GM23248 (cell line): ENCODE measurements around the gene MEI1. TPM values are rescaled to one million over a fixed set of nuclear protein-coding genes. Genes with fewer than 3 reads are reported as not detected.
A peak's percentile ranks its signal among the peaks of the same experiment; 100 is the strongest.

Source experiments
- DNase-seq: peaks from one replicate; pipeline ENCODE4 v3.0.0-alpha.2; 2015
- H2AFZ ChIP-seq: fragments of 200-600 bp; sonication (generic); 2 replicates; pipeline ENCODE4 v1.6.1; 2016; ENCODE audit warnings: antibody characterized with exemption
- H3F3A ChIP-seq: fragments of 200-600 bp; sonication (generic); 2 replicates; pipeline ENCODE4 v1.6.1; 2016; ENCODE audit warnings: mild to moderate bottlenecking, antibody characterized with exemption, mixed run types; ENCODE audit not compliant: insufficient read depth
- H3K27ac ChIP-seq: fragments of 200-600 bp; sonication (generic); 2 replicates; pipeline ENCODE4 v1.5.1; 2016; ENCODE audit warnings: mild to moderate bottlenecking
- H3K27me3 ChIP-seq: fragments of 200-600 bp; sonication (generic); replicated peaks from 2 replicates; pipeline ENCODE4 v1.6.1; 2016; ENCODE audit warnings: mild to moderate bottlenecking; ENCODE audit not compliant: insufficient read depth
- H3K36me3 ChIP-seq: fragments of 200-600 bp; sonication (generic); 2 replicates; pipeline ENCODE4 v1.6.1; 2016; ENCODE audit warnings: low read depth, mild to moderate bottlenecking
- H3K4me1 ChIP-seq: fragments of 200-600 bp; sonication (generic); 2 replicates; pipeline ENCODE4 v1.6.1; 2016; ENCODE audit warnings: mild to moderate bottlenecking; ENCODE audit not compliant: insufficient read depth
- H3K4me2 ChIP-seq: fragments of 200-600 bp; sonication (generic); one replicate; pipeline ENCODE4 v1.6.1; 2016; ENCODE audit warnings: mild to moderate bottlenecking; ENCODE audit not compliant: unreplicated experiment
- H3K4me3 ChIP-seq: fragments of 200-600 bp; sonication (generic); 2 replicates; pipeline ENCODE4 v1.5.1; 2016; ENCODE audit warnings: mild to moderate bottlenecking
- H3K79me2 ChIP-seq: fragments of 200-600 bp; sonication (generic); 2 replicates; pipeline ENCODE4 v1.6.1; 2016; ENCODE audit warnings: mild to moderate bottlenecking; ENCODE audit not compliant: insufficient read depth
- H3K9ac ChIP-seq: fragments of 200-600 bp; sonication (generic); 2 replicates; pipeline ENCODE4 v1.6.1; 2016; ENCODE audit warnings: mild to moderate bottlenecking
- H3K9me2 ChIP-seq: fragments of 200-600 bp; sonication (generic); 2 replicates; pipeline ENCODE4 v1.6.1; 2016; ENCODE audit warnings: mixed run types, mild to moderate bottlenecking, moderate library complexity; ENCODE audit not compliant: insufficient read depth
- H3K9me3 ChIP-seq: fragments of 200-600 bp; sonication (generic); one replicate; pipeline ENCODE4 v1.6.1; 2017; ENCODE audit warnings: low read depth
- H4K20me1 ChIP-seq: fragments of 200-600 bp; sonication (generic); 2 replicates; pipeline ENCODE4 v1.6.0; 2016; ENCODE audit not compliant: insufficient read depth
- EZH2 ChIP-seq: fragments of 200-600 bp; sonication (generic); IDR thresholded peaks from 2 replicates; pipeline ENCODE4 v1.6.1; 2018; ENCODE audit warnings: antibody characterized with exemption, mild to moderate bottlenecking; ENCODE audit not compliant: insufficient read depth, poor library complexity, severe bottlenecking
- EZH2phosphoT487 ChIP-seq: fragments of 200-600 bp; sonication (generic); IDR thresholded peaks from 2 replicates; pipeline ENCODE4 v1.6.1; 2018; ENCODE audit warnings: antibody characterized with exemption, moderate library complexity, mild to moderate bottlenecking, low read depth; ENCODE audit not compliant: insufficient read depth
- WGBS, 2 experiments: methylation state at CpG; one replicate each; pipeline ENCODE4 v1.1.6; 2015 to 2017; ENCODE audit warnings: low lambda C conversion rate in 2 of 2, low coverage in 1 of 2; ENCODE audit errors: missing lambda C conversion rate in 2 of 2; 5-methylcytosine and 5-hydroxymethylcytosine counted together
- in situ Hi-C: fragments of 300-500 bp; cut with MboI; formaldehyde crosslinking; loops from 2 replicates; pipeline ENCODE4 v1.15.0; 2020
- polyA plus RNA-seq: library from polyadenylated mRNA; unstranded; fragments of >200 nt; fragmentation: Nextera tagmentation; extraction: Ambion mirVana; gene quantifications from 2 replicates; pipeline ENCODE4 v1.2.1, GENCODE V29; 2016
- total RNA-seq: library from RNA; depleted of rRNA; stranded (reverse); fragments of >200 nt; shearing (Covaris generic); gene quantifications from 2 replicates; pipeline ENCODE4 v1.2.3, GENCODE V29; 2014

Gene MEI1
- total and polyA plus RNA-seq, 2 experiments from 2014 or later = 2.2 to 5.9 TPM

GRCh38 chr22:41770715-41771468 is 71.6 kb downstream of the MEI1 start:
- Histone ChIP-seq H3K9me2 (no peaks in the 10 kb centered on the region), H3K79me2 (no peaks in the 10 kb centered on the region), H3K4me3 (no peak overlapping the region), H3K9ac (no peak overlapping the region), H4K20me1 (no peaks in the 10 kb centered on the region), H3K27me3 (no peaks in the 10 kb centered on the region), H3F3A (peaks cover 4% of the 10 kb centered on the region; the same call in 1 of the 2 replicates), H3K9me3 (no peaks in the 10 kb centered on the region), H3K36me3 (no peaks in the 10 kb centered on the region), H3K4me2 (no peak overlapping the region), H2AFZ (no peak overlapping the region), H3K4me1 (no peaks in the 10 kb centered on the region), H3K27ac (no peak overlapping the region)
- in situ Hi-C loops = no loop called here
- TF ChIP-seq EZH2 (no peak), EZH2phosphoT487 (no peak)
- peak; percentile 52 for DNase-seq
- 89 to 92% methylated on average over 5 of the region's 5 CpGs for WGBS, 2 experiments

GRCh38 chr22:41772198-41772597 is 72.9 kb downstream of the MEI1 start:
- H3K9ac ChIP-seq = no peak overlapping the region
- in situ Hi-C loops = no loop called here
- peaks cover 4% of the 10 kb centered on the region; the same call in 1 of the 2 replicates for H3F3A ChIP-seq
- no peaks in the 10 kb centered on the region for H3K36me3 ChIP-seq
- no peak for DNase-seq
- no peak overlapping the region for H3K4me3 ChIP-seq
- 92 to 96% methylated on average over 4 of the region's 4 CpGs for WGBS, 2 experiments
- H3K9me3 ChIP-seq = no peaks in the 10 kb centered on the region
- H3K27me3 ChIP-seq = no peaks in the 10 kb centered on the region
- H4K20me1 ChIP-seq = no peaks in the 10 kb centered on the region
- no peak overlapping the region for H3K27ac ChIP-seq
- no peaks in the 10 kb centered on the region for H3K9me2 ChIP-seq
- no peak overlapping the region for H3K4me2 ChIP-seq
- no peak for TF ChIP-seq EZH2
- no peak for TF ChIP-seq EZH2phosphoT487
- no peaks in the 10 kb centered on the region for H3K4me1 ChIP-seq
- H3K79me2 ChIP-seq = no peaks in the 10 kb centered on the region
- no peak overlapping the region for H2AFZ ChIP-seq

GRCh38 chr22:41772645-41773044 is 73.3 kb downstream of the MEI1 start:
- Histone ChIP-seq H3K79me2 (no peaks in the 10 kb centered on the region), H3F3A (peaks cover 4% of the 10 kb centered on the region; the same call in 1 of the 2 replicates), H3K4me3 (no peak overlapping the region), H4K20me1 (no peaks in the 10 kb centered on the region), H3K27ac (no peak overlapping the region), H3K4me1 (no peaks in the 10 kb centered on the region), H3K9me3 (no peaks in the 10 kb centered on the region), H3K9me2 (no peaks in the 10 kb centered on the region), H3K27me3 (no peaks in the 10 kb centered on the region), H3K4me2 (no peak overlapping the region), H3K9ac (no peak overlapping the region), H2AFZ (no peak overlapping the region), H3K36me3 (no peaks in the 10 kb centered on the region)
- in situ Hi-C loops = no loop called here
- peak; percentile 35 for DNase-seq
- TF ChIP-seq EZH2phosphoT487 (no peak), EZH2 (no peak)

DNA sequence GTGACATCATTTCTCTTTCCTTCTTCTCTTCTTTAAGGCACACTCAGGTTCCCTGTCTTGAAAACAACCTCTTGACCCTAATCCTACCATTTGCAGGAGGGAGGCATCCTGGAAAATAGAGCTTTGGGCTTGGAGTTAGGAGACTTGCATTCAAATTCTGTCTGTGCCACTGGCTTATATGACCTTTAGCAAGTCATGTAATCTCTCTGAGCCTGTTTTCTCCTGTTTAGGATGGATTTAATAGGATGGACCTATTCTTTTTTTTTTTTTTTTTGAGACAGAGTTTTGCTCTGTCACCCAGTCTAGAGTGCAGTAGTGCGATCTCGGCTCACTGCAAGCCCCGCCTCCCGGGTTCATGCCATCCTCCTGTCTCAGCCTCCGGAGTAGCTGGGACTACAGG is 76.0 kb downstream of the MEI1 start:
- Histone ChIP-seq H3K79me2 (no peaks in the 10 kb centered on the region), H3F3A (peaks cover 4% of the 10 kb centered on the region; the same call in 1 of the 2 replicates), H4K20me1 (no peaks in the 10 kb centered on the region), H3K4me3 (no peak overlapping the region), H3K27ac (no peak overlapping the region), H3K27me3 (no peaks in the 10 kb centered on the region), H3K4me1 (no peaks in the 10 kb centered on the region), H2AFZ (no peak overlapping the region), H3K4me2 (no peak overlapping the region), H3K9me3 (no peaks in the 10 kb centered on the region), H3K9me2 (no peaks in the 10 kb centered on the region), H3K9ac (no peak overlapping the region), H3K36me3 (no peaks in the 10 kb centered on the region)
- TF ChIP-seq EZH2 (no peak), EZH2phosphoT487 (no peak)
- no peak for DNase-seq
- 74 to 77% methylated on average over 5 of the region's 5 CpGs for WGBS, 2 experiments
- in situ Hi-C loops = no loop called here

GRCh38 chr22:41775976-41776375 is 76.7 kb downstream of the MEI1 start:
- WGBS, 2 experiments = 59 to 66% methylated on average over 4 of the region's 4 CpGs
- in situ Hi-C loops = no loop called here
- no peaks in the 10 kb centered on the region for H3K27me3 ChIP-seq
- no peak overlapping the region for H2AFZ ChIP-seq
- DNase-seq = no peak
- no peaks in the 10 kb centered on the region for H3K9me2 ChIP-seq
- no peak overlapping the region for H3K4me3 ChIP-seq
- no peak overlapping the region for H3K9ac ChIP-seq
- no peaks in the 10 kb centered on the region for H3K36me3 ChIP-seq
- no peak for TF ChIP-seq EZH2phosphoT487
- TF ChIP-seq EZH2 = no peak
- no peaks in the 10 kb centered on the region for H4K20me1 ChIP-seq
- H3K79me2 ChIP-seq = no peaks in the 10 kb centered on the region
- H3K9me3 ChIP-seq = no peaks in the 10 kb centered on the region
- H3K4me1 ChIP-seq = peaks cover 4% of the 10 kb centered on the region
- H3K27ac ChIP-seq = no peak overlapping the region
- H3F3A ChIP-seq = peaks cover 4% of the 10 kb centered on the region; the same call in 1 of the 2 replicates
- no peak overlapping the region for H3K4me2 ChIP-seq
